Astrocyte (in vitro differentiated cells and primary cell): Measurements from ENCODE around the gene FCN2. TPM values are rescaled to one million over a fixed set of nuclear protein-coding genes. Genes with fewer than 3 reads are reported as not detected.
A peak's percentile ranks its signal among the peaks of the same experiment; 100 is the strongest.

Experiments
- DNase-seq: peaks from one replicate; pipeline ENCODE4 v3.0.0-alpha.2; 2010; ENCODE audit warnings: low read depth
- FAIRE-seq: peaks from 2 replicates; lab custom pipeline; 2011; peaks lifted over from hg19 to GRCh38; lab: Jason Lieb, UNC
- H2AFZ ChIP-seq: 2 replicates; pipeline ENCODE4 v1.6.0; 2012; ENCODE audit warnings: low read depth, low read length, inconsistent platforms
- H3K27ac ChIP-seq: 2 replicates; pipeline ENCODE4 v1.5.1; 2011; ENCODE audit warnings: low read depth, low read length, inconsistent platforms
- H3K27me3 ChIP-seq: 2 replicates; pipeline ENCODE4 v1.6.0; 2011; ENCODE audit warnings: low read length, inconsistent platforms; ENCODE audit not compliant: insufficient read depth
- H3K36me3 ChIP-seq: 2 replicates; pipeline ENCODE4 v1.5.1; 2011; ENCODE audit warnings: low read length, inconsistent platforms; ENCODE audit not compliant: insufficient read depth
- H3K4me1 ChIP-seq: 2 replicates; pipeline ENCODE4 v1.5.1; 2011; ENCODE audit warnings: low read length, inconsistent platforms; ENCODE audit not compliant: insufficient read depth
- H3K4me2 ChIP-seq: 2 replicates; pipeline ENCODE4 v1.6.0; 2012; ENCODE audit warnings: low read length, inconsistent platforms
- H3K4me3 ChIP-seq: 2 replicates; pipeline ENCODE4 v1.5.1; 2011; ENCODE audit warnings: low read depth, mild to moderate bottlenecking, low read length, inconsistent platforms; ENCODE audit not compliant: insufficient read depth
- H3K79me2 ChIP-seq: 2 replicates; pipeline ENCODE4 v1.6.0; 2012; ENCODE audit warnings: mild to moderate bottlenecking, low read length, inconsistent platforms; ENCODE audit not compliant: insufficient read depth
- H3K9ac ChIP-seq: 2 replicates; pipeline ENCODE4 v1.6.0; 2012; ENCODE audit warnings: mild to moderate bottlenecking, low read length, inconsistent platforms
- H3K9me3 ChIP-seq: 2 replicates; pipeline ENCODE4 v1.5.1; 2012; ENCODE audit warnings: low read depth, mild to moderate bottlenecking, low read length, inconsistent platforms; ENCODE audit not compliant: insufficient read depth
- H4K20me1 ChIP-seq: 2 replicates; pipeline ENCODE4 v1.6.0; 2012; ENCODE audit warnings: low read length, inconsistent platforms; ENCODE audit not compliant: insufficient read depth
- H3K27ac Mint-ChIP-seq: one replicate; pipeline ENCODE4 v1.8.0; 2021; ENCODE audit warnings: mild to moderate bottlenecking, mixed read lengths; ENCODE audit not compliant: unreplicated experiment
- H3K27me3 Mint-ChIP-seq: one replicate; pipeline ENCODE4 v1.8.0; 2021; ENCODE audit warnings: low read depth, mixed read lengths; ENCODE audit not compliant: unreplicated experiment
- H3K36me3 Mint-ChIP-seq: one replicate; pipeline ENCODE4 v1.8.0; 2021; ENCODE audit warnings: low read depth, mixed read lengths; ENCODE audit not compliant: unreplicated experiment
- H3K4me1 Mint-ChIP-seq: one replicate; pipeline ENCODE4 v1.8.0; 2021; ENCODE audit warnings: low read depth, mixed read lengths; ENCODE audit not compliant: unreplicated experiment
- H3K4me3 Mint-ChIP-seq: one replicate; pipeline ENCODE4 v1.8.0; 2021; ENCODE audit warnings: mild to moderate bottlenecking, moderate library complexity, mixed read lengths; ENCODE audit not compliant: unreplicated experiment
- H3K9me3 Mint-ChIP-seq: one replicate; pipeline ENCODE4 v1.8.0; 2021; ENCODE audit warnings: mild to moderate bottlenecking, mixed read lengths; ENCODE audit not compliant: unreplicated experiment
- CTCF ChIP-seq: IDR thresholded peaks from 2 replicates; pipeline ENCODE4 v1.5.1; 2011; ENCODE audit warnings: low read depth, mild to moderate bottlenecking, inconsistent platforms, low read length, moderate library complexity; ENCODE audit not compliant: insufficient read depth
- EZH2 ChIP-seq: IDR thresholded peaks from 2 replicates; pipeline ENCODE4 v1.6.1; 2012; ENCODE audit warnings: mild to moderate bottlenecking, low read length, inconsistent platforms; ENCODE audit not compliant: insufficient read depth
- total RNA-seq: library from RNA; stranded (reverse); gene quantifications from 2 replicates; pipeline ENCODE4 v1.2.1, GENCODE V29; 2021

The FCN2 gene
- total RNA-seq, 1 donor from 2014 or later = not detected

- Histone ChIP-seq H3K27me3 (no peaks in the 10 kb centered on the region), H3K9ac (no peak overlapping the region), H3K4me1 (no peaks in the 10 kb centered on the region), H3K36me3 (peaks cover 38% of the 10 kb centered on the region), H3K79me2 (peaks cover 6% of the 10 kb centered on the region), H3K4me2 (no peak overlapping the region), H3K4me3 (no peak overlapping the region), H3K27ac (no peak overlapping the region), H3K9me3 (peaks cover 11% of the 10 kb centered on the region), H4K20me1 (peaks cover 81% of the 10 kb centered on the region), H2AFZ (no peak overlapping the region)
- no peak overlapping the region for H3K4me3 Mint-ChIP-seq
- no peak for TF ChIP-seq EZH2
- no peak for DNase-seq
- no peaks in the 10 kb centered on the region for H3K27me3 Mint-ChIP-seq
- no peak for FAIRE-seq
- peaks cover 6% of the 10 kb centered on the region for H3K4me1 Mint-ChIP-seq
- H3K27ac Mint-ChIP-seq = peak overlapping the region; percentile 43
- H3K36me3 Mint-ChIP-seq = peaks cover 26% of the 10 kb centered on the region
- H3K9me3 Mint-ChIP-seq = no peaks in the 10 kb centered on the region
Measured at GRCh38 chr9:134844821-134845220, 35.8 kb upstream of the FCN2 start.

DNA sequence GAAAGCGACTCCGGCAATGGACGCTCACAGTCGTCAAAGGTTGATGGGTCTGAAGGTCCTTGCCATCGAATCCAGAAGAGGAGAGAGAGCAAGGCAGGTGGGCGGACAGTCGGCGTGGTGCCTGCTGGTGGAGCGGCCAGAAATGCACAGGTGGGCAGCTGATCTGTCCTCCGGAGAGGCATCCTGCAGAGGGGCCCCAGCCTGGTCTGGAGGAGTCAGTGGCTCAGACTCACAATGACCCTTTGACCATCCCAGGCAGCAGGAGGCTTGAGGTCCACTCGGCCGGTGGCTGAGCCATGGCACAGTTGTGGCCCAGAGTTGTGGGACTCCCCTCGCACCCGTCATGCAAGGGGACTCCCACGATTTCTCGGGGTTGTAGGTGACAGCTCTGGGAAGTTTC, 34.4 kb upstream of the FCN2 start:
- H3K4me3 ChIP-seq = no peak overlapping the region
- H3K79me2 ChIP-seq = no peaks in the 10 kb centered on the region
- Mint-ChIP-seq H3K36me3 (peaks cover 32% of the 10 kb centered on the region), H3K4me1 (peaks cover 2% of the 10 kb centered on the region), H3K9me3 (peaks cover 5% of the 10 kb centered on the region), H3K27me3 (no peaks in the 10 kb centered on the region), H3K4me3 (no peak overlapping the region), H3K27ac (no peak overlapping the region)
- FAIRE-seq (no peak), DNase-seq (no peak)
- no peak overlapping the region for H2AFZ ChIP-seq
- no peak overlapping the region for H3K27ac ChIP-seq
- no peak for TF ChIP-seq EZH2
- TF ChIP-seq CTCF = no peak
- H3K9ac ChIP-seq = no peak overlapping the region
- H4K20me1 ChIP-seq = peaks cover 75% of the 10 kb centered on the region
- H3K27me3 ChIP-seq = no peaks in the 10 kb centered on the region
- no peaks in the 10 kb centered on the region for H3K4me1 ChIP-seq
- H3K9me3 ChIP-seq = peaks cover 22% of the 10 kb centered on the region
- peaks cover 31% of the 10 kb centered on the region for H3K36me3 ChIP-seq
- H3K4me2 ChIP-seq = no peak overlapping the region

GRCh38 chr9:134846699-134847098, 33.9 kb upstream of the FCN2 start:
- Histone ChIP-seq H3K4me1 (no peaks in the 10 kb centered on the region), H4K20me1 (peaks cover 75% of the 10 kb centered on the region), H2AFZ (no peak overlapping the region), H3K79me2 (no peaks in the 10 kb centered on the region), H3K36me3 (peaks cover 29% of the 10 kb centered on the region), H3K4me3 (no peak overlapping the region), H3K9ac (no peak overlapping the region), H3K27me3 (no peaks in the 10 kb centered on the region), H3K9me3 (peaks cover 22% of the 10 kb centered on the region), H3K4me2 (no peak overlapping the region), H3K27ac (no peak overlapping the region)
- Mint-ChIP-seq H3K36me3 (peaks cover 32% of the 10 kb centered on the region), H3K27me3 (no peaks in the 10 kb centered on the region), H3K9me3 (peaks cover 5% of the 10 kb centered on the region), H3K4me3 (no peak overlapping the region), H3K27ac (no peak overlapping the region), H3K4me1 (peaks cover 2% of the 10 kb centered on the region)
- DNase-seq (no peak), FAIRE-seq (no peak)
- no peak for TF ChIP-seq EZH2
- TF ChIP-seq CTCF = no peak
